GM18861 (cell line): ENCODE data around the gene PCDH18.

Experiments
- ATAC-seq: cut with Tn5 transposase; IDR thresholded peaks from one replicate; pipeline ENCODE4 v1.9.1; 2021; ENCODE audit not compliant: unreplicated experiment

PCDH18 gene

DNA sequence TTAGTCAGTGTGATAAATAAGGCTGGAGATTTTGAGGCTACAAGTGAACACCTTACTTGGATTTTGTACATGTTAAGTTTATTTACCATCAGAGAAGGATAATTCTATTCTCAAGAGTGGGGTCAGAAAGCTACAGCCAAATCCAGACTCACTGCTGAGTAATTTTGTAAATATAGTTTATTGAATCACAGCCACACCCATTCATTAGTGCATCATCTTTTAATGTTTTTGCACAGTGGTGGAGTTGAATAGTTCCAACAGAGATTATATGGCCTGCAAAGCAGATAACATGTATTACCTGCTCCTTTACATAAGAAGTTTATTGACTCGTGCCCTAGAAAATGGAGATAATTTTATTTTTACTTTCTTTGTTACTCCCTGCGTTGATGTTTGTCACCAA is 60.4 kb downstream of the PCDH18 start:
- no peak for ATAC-seq

DNA sequence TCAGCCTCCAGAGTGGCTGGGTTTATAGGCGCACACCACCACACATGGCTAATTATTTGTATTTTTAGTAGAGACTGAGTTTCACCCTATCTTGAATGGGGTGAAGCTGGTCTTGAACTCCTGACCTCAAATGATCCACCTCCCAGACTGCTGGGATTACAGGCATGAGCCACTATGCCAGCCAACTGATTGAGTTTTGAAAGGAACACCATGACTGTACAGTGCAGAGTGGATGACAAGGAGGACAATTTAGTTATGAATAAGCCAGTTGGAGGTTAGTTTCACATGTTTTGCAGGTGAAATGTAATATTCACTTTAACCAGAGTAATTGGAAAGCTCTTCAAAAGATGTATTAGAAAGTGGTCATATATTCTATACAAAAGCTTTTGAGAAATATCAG is 60.8 kb downstream of the PCDH18 start:
- ATAC-seq = no peak

DNA sequence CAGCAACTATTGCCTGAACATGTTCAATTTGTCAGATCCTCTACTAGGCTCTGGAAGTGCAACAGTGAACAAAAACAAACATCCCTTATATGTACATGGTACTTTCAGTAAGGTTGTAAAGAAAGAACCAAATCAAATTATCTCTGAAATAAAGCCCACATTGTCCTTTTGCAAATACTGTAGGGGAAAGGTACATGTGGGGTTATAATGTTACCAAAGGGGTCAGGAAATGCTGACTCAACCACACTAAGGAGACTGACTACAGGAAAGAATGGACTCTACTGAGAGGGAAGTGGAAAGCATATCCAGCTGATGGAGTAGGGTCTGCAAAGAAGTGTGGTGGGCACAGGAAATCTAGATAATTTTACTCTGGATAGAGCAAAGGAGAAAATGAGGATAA is 61.5 kb downstream of the PCDH18 start:
- no peak for ATAC-seq
